Measurements from ENCODE around the gene BCL2L1. TPM values are rescaled to one million over a fixed set of nuclear protein-coding genes. Genes with fewer than 3 reads are reported as not detected.

BCL2L1 gene
- polyA plus RNA-seq (2013), result 38.1 TPM

DNA sequence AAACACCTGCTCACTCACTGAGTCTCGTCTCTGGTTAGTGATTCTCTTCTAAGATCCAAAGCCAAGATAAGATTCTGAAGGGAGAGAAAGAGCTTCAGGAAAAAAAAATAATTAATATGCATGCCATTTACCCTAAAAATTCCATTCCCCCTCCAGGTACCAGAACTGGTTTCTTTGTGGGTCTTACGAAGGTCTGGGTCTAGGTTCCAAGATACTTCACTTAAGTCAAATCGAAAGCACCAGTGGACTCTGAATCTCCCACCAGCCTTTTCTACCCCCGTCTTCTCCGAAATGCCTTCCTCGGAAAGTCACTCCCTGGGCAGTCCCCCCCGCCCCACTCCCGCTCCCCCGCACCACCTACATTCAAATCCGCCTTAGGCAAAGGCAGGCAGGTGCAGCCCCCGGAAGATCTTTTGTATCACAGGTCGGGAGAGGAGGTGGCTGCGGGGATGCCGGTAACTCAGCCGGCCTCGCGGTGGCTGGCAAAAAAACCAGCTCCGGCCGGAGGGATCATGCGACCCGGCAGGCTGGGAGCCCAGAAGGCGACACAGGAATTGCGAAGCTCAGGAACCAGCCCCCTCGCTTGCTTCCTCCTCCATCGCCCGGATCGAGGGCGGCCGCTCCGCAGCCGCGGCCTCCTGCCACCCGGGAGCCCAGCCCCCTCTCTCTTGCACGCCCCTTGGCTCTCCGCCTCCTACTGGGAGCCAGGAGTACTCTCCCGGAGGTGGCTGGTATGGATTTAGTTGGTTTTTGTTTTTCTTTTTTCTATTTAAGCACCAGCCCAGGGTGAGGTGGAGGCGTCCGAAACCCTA is at the start of gene BCL2L1:
TSS of gene BCL2L1 (minus strand) at position 612 of the 812 bp plus-strand sequence. CDS start 650 bp downstream, outside the sequence.
- peak within 1 kb of the TSS; percentile 81 to 95 (median 88) for H3K4me3 ChIP-seq (ENCODE audit: control insufficient read depth in 1 of 7, extremely low read depth in 1 of 7, insufficient read depth in 4 of 7, low read depth in 2 of 7, low read length in 6 of 7)
- no peaks in the 10 kb centered on the region for H3K9me3 ChIP-seq (ENCODE audit: control extremely low read depth in 1 of 5, control insufficient read depth in 4 of 5, insufficient read depth in 2 of 5, low read depth in 1 of 5, low read length in 4 of 5)
- H3K36me3 ChIP-seq (ENCODE audit: control insufficient read depth in 4 of 4, insufficient read depth in 4 of 4, low read length in 3 of 4), result peaks cover 0 to 13% (median 3%) of the 10 kb centered on the region in 4 experiments
- H3K4me1 ChIP-seq (ENCODE audit: control extremely low read depth in 1 of 4, control insufficient read depth in 4 of 4, insufficient read depth in 4 of 4, low read length in 3 of 4), result peaks cover 27 to 53% (median 49%) of the 10 kb centered on the region in 4 experiments
- ChIA-PET CTCF (interaction anchor here (0.6 to 8.9 kb wide), 24 partner anchors 9 to 1722 kb away, joined by 3 to 280 read pairs (median 7); no protein-coding TSS in a partner anchor), POLR2A (interaction anchor here (0.6 to 3.6 kb wide), 8 partner anchors 9 to 236 kb away, joined by 3 to 17 read pairs (median 4); partner anchors contain the start of gene ID1)
- peak within 1 kb of the TSS; percentile 92 to 98 for H3K27ac ChIP-seq (ENCODE audit: insufficient read depth in 1 of 2, low read depth in 1 of 2, low read length in 2 of 2, poor library complexity in 1 of 2, severe bottlenecking in 2 of 2)
- 0% methylated on average over 16 of the region's 38 CpGs for WGBS (ENCODE audit: insufficient coverage)
- DNase-seq, result peak; percentile 87 to 90 (median 90)
- no peaks in the 10 kb centered on the region for H3K27me3 ChIP-seq (replicated peaks in 2 of 5; ENCODE audit: control insufficient read depth in 4 of 5, insufficient read depth in 5 of 5, low read length in 4 of 5)

DNA sequence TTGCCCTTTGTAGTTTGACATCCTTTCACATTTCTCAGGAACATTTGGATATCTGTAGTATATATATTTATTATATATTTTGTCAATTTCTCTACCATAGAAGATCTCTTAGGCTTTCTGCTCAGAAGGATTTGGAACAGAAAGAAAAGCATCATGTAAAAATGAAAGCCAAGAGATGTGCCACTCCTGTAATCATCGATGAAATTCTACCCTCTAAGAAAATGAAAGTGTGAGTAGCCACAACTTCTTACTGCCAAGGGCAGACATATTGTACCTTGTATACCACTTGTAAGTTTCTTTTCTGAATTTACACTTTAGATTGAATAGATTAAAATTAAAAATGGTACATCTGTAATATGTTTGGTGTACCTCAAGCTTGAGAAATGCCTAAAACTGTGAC is 47.6 kb upstream of the BCL2L1 start:
- H3K4me3 ChIP-seq (ENCODE audit: control insufficient read depth in 1 of 7, extremely low read depth in 1 of 7, insufficient read depth in 4 of 7, low read depth in 2 of 7, low read length in 6 of 7), result no peak overlapping the region

DNA sequence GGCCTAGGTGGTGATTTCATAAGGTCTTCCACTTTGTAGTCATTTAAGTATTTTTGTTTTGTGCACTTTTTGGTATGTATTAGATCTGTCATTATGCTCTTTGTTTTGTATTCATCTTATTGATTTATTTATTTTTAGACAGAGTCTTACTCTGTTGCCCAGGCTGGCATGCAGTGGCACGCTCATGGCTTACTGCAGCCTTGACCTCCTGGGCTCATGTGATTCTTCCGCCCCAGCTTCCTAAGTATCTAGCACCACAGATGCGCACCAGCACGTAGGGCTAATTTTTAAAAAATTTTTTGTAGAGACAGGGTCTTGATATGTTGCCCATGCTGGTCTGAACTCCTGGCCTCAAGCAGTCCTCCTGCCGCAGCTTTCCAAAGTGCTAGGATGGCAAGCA is 47.0 kb upstream of the BCL2L1 start:
- H3K9me3 ChIP-seq (ENCODE audit: control extremely low read depth in 1 of 5, control insufficient read depth in 4 of 5, insufficient read depth in 2 of 5, low read depth in 1 of 5, low read length in 4 of 5), result no peaks in the 10 kb centered on the region
- ChIA-PET CTCF (no interaction called here), POLR2A (no interaction called here)
- no peaks in the 10 kb centered on the region for H3K4me1 ChIP-seq (ENCODE audit: control extremely low read depth in 1 of 4, control insufficient read depth in 4 of 4, insufficient read depth in 4 of 4, low read length in 3 of 4)
- DNase-seq, result no peak
- no peaks in the 10 kb centered on the region for H3K27me3 ChIP-seq (replicated peaks in 2 of 5; ENCODE audit: control insufficient read depth in 4 of 5, insufficient read depth in 5 of 5, low read length in 4 of 5)
- peaks cover 5 to 62% (median 25%) of the 10 kb centered on the region in 4 experiments for H3K36me3 ChIP-seq (ENCODE audit: control insufficient read depth in 4 of 4, insufficient read depth in 4 of 4, low read length in 3 of 4)
- WGBS (ENCODE audit: insufficient coverage), result 94% methylated on average over 2 of the region's 5 CpGs
- no peak overlapping the region for H3K4me3 ChIP-seq (ENCODE audit: control insufficient read depth in 1 of 7, extremely low read depth in 1 of 7, insufficient read depth in 4 of 7, low read depth in 2 of 7, low read length in 6 of 7)
- no peak overlapping the region for H3K27ac ChIP-seq (ENCODE audit: insufficient read depth in 1 of 2, low read depth in 1 of 2, low read length in 2 of 2, poor library complexity in 1 of 2, severe bottlenecking in 2 of 2)

More for the DNA sequence above, 47.6 kb upstream of the BCL2L1 start:
- no peak overlapping the region for H3K27ac ChIP-seq (ENCODE audit: insufficient read depth in 1 of 2, low read depth in 1 of 2, low read length in 2 of 2, poor library complexity in 1 of 2, severe bottlenecking in 2 of 2)
- WGBS (ENCODE audit: insufficient coverage), result 67% methylated on average over 1 of the region's 1 CpG
- no peaks in the 10 kb centered on the region for H3K27me3 ChIP-seq (replicated peaks in 2 of 5; ENCODE audit: control insufficient read depth in 4 of 5, insufficient read depth in 5 of 5, low read length in 4 of 5)
- DNase-seq, result no peak
- no peaks in the 10 kb centered on the region for H3K4me1 ChIP-seq (ENCODE audit: control extremely low read depth in 1 of 4, control insufficient read depth in 4 of 4, insufficient read depth in 4 of 4, low read length in 3 of 4)
- CTCF ChIA-PET, result no interaction called here
- no peaks in the 10 kb centered on the region for H3K9me3 ChIP-seq (ENCODE audit: control extremely low read depth in 1 of 5, control insufficient read depth in 4 of 5, insufficient read depth in 2 of 5, low read depth in 1 of 5, low read length in 4 of 5)
- POLR2A ChIA-PET, result no interaction called here
- H3K36me3 ChIP-seq (ENCODE audit: control insufficient read depth in 4 of 4, insufficient read depth in 4 of 4, low read length in 3 of 4), result peaks cover 5 to 58% (median 23%) of the 10 kb centered on the region in 4 experiments

DNA sequence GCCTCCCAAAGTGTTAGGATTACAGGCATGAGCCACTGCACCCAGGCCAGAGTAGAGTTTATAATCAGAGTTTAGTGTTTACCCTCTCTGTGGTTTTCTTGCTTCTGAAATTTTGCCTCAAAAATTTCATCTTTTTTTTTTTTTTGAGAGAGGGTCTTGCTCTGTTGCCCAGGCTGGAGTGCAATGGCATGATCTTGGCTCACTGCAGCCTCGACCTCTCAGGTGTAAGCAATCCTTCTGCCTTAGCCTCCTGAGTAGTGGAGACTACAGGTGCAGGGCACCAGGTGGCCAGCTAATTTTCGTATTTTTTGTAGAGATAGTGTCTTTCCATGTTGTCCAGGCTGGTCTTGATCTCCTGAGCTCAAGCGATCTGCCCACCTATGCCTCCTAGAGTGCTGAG is 45.1 kb upstream of the BCL2L1 start:
- ChIA-PET POLR2A (interaction anchor here (0.6 kb wide), 1 partner anchor 25 kb away, joined by 5 read pairs; no protein-coding TSS in a partner anchor), CTCF (interaction anchor here (0.6 kb wide), 1 partner anchor 48 kb away, joined by 3 read pairs; no protein-coding TSS in a partner anchor)
- Histone ChIP-seq H3K9me3 (ENCODE audit: control extremely low read depth in 1 of 5, control insufficient read depth in 4 of 5, insufficient read depth in 2 of 5, low read depth in 1 of 5, low read length in 4 of 5) (no peaks in the 10 kb centered on the region), H3K4me1 (ENCODE audit: control extremely low read depth in 1 of 4, control insufficient read depth in 4 of 4, insufficient read depth in 4 of 4, low read length in 3 of 4) (no peaks in the 10 kb centered on the region), H3K27ac (ENCODE audit: insufficient read depth in 1 of 2, low read depth in 1 of 2, low read length in 2 of 2, poor library complexity in 1 of 2, severe bottlenecking in 2 of 2) (no peak overlapping the region), H3K4me3 (ENCODE audit: control insufficient read depth in 1 of 7, extremely low read depth in 1 of 7, insufficient read depth in 4 of 7, low read depth in 2 of 7, low read length in 6 of 7) (no peak overlapping the region), H3K36me3 (ENCODE audit: control insufficient read depth in 4 of 4, insufficient read depth in 4 of 4, low read length in 3 of 4) (peaks cover 5 to 64% (median 28%) of the 10 kb centered on the region in 4 experiments), H3K27me3 (replicated peaks in 2 of 5; ENCODE audit: control insufficient read depth in 4 of 5, insufficient read depth in 5 of 5, low read length in 4 of 5) (no peaks in the 10 kb centered on the region)
- no peak for DNase-seq
- WGBS (ENCODE audit: insufficient coverage), result 100% methylated on average over 1 of the region's 3 CpGs

DNA sequence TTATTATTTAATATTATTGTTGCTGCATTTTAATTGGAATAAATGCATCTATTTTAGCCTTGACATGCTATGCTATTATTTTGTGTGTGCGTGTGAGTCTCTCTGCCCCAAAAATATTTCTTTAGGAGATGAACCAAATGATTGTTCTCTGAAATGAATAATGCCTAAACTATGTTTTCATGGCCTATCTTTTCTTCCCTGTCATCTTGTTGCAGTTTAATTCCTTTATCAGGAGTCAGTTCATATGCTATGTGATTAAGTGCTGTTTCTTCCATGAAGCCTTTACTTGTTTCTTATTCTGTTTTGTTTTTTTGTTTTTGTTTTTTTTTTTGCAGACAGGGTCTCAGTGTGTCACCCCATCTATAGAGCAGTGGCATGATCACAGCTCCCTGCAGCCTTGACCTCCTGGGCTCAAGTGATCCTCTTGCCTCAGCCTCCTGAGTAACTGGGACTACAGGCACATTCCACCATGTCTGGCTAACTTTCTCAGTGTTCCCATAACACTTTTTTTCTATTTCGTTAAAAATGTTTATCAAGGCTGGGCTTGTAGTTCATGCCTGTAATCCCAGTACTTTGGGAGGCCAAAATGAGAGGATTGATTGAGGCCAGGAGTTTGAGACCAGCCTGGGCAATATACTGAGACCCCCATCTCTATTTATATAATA is 42.1 kb upstream of the BCL2L1 start:
- Histone ChIP-seq H3K36me3 (ENCODE audit: control insufficient read depth in 4 of 4, insufficient read depth in 4 of 4, low read length in 3 of 4) (peaks cover 8 to 55% (median 22%) of the 10 kb centered on the region in 4 experiments), H3K9me3 (ENCODE audit: control extremely low read depth in 1 of 5, control insufficient read depth in 4 of 5, insufficient read depth in 2 of 5, low read depth in 1 of 5, low read length in 4 of 5) (no peaks in the 10 kb centered on the region), H3K4me1 (ENCODE audit: control extremely low read depth in 1 of 4, control insufficient read depth in 4 of 4, insufficient read depth in 4 of 4, low read length in 3 of 4) (no peaks in the 10 kb centered on the region), H3K27ac (ENCODE audit: insufficient read depth in 1 of 2, low read depth in 1 of 2, low read length in 2 of 2, poor library complexity in 1 of 2, severe bottlenecking in 2 of 2) (no peak overlapping the region), H3K27me3 (replicated peaks in 2 of 5; ENCODE audit: control insufficient read depth in 4 of 5, insufficient read depth in 5 of 5, low read length in 4 of 5) (no peaks in the 10 kb centered on the region), H3K4me3 (ENCODE audit: control insufficient read depth in 1 of 7, extremely low read depth in 1 of 7, insufficient read depth in 4 of 7, low read depth in 2 of 7, low read length in 6 of 7) (no peak overlapping the region)
- DNase-seq, result no peak
- ChIA-PET CTCF (no interaction called here), POLR2A (no interaction called here)
- WGBS (ENCODE audit: insufficient coverage), result no CpG with 5 or more reads among the region's 2 CpGs

DNA sequence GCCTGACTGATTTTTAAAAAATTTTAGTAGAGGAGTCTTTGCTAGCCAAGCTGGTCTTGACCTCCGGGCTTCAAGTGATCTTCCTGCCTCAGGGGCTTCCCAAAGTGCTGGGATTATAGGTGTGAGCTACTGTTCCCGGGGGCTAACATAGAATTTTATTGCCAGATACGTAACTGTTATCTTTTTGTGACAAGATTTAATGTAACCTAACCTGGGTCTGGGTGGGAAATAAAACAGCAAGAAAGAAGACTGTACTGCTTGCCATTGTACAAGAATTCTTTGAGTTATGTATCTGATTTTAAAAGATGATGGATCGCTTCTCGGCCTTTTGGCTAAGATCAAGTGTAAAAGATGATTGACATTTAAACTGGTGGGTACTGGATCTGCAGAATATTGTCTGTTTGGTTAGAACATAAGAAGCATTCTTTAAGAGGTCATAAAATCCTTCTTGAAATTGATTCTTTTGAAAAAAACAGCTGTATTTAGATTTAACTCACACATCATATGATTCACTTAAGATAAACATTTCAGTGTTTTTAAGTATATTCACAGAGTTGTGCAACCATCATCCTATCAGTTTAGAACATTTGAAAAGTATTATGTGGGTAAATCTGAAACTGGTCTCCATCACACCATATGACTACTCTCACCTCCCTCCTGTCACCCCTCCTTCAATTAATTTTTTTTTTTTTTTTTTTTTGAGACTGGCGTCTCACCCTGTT is 38.0 kb upstream of the BCL2L1 start:
- no peak overlapping the region for H3K4me3 ChIP-seq (ENCODE audit: control insufficient read depth in 1 of 7, extremely low read depth in 1 of 7, insufficient read depth in 4 of 7, low read depth in 2 of 7, low read length in 6 of 7)
- 100% methylated on average over 4 of the region's 6 CpGs for WGBS (ENCODE audit: insufficient coverage)
- ChIA-PET POLR2A (interaction anchor here (1.2 kb wide), 1 partner anchor 9 kb away, joined by 3 read pairs; no protein-coding TSS in a partner anchor), CTCF (interaction anchor here (1.0 to 1.3 kb wide), 4 partner anchors 15 to 199 kb away, joined by 3 to 4 read pairs (median 3); no protein-coding TSS in a partner anchor)
- H3K27ac ChIP-seq (ENCODE audit: insufficient read depth in 1 of 2, low read depth in 1 of 2, low read length in 2 of 2, poor library complexity in 1 of 2, severe bottlenecking in 2 of 2), result no peak overlapping the region
- no peaks in the 10 kb centered on the region for H3K4me1 ChIP-seq (ENCODE audit: control extremely low read depth in 1 of 4, control insufficient read depth in 4 of 4, insufficient read depth in 4 of 4, low read length in 3 of 4)
- no peaks in the 10 kb centered on the region for H3K27me3 ChIP-seq (replicated peaks in 2 of 5; ENCODE audit: control insufficient read depth in 4 of 5, insufficient read depth in 5 of 5, low read length in 4 of 5)
- H3K36me3 ChIP-seq (ENCODE audit: control insufficient read depth in 4 of 4, insufficient read depth in 4 of 4, low read length in 3 of 4), result peaks cover 12 to 50% (median 27%) of the 10 kb centered on the region in 4 experiments
- H3K9me3 ChIP-seq (ENCODE audit: control extremely low read depth in 1 of 5, control insufficient read depth in 4 of 5, insufficient read depth in 2 of 5, low read depth in 1 of 5, low read length in 4 of 5), result no peaks in the 10 kb centered on the region
- DNase-seq, result no peak
